ENCODE results near the gene WIPF1. TPM values are rescaled to one million over a fixed set of nuclear protein-coding genes. Genes with fewer than 3 reads are reported as not detected.

Gene WIPF1
- total RNA-seq: 1 to 10 TPM; 3.1 to 8.4 (median 4.9) TPM

GRCh38 chr2:174597345-174598047, at the start of gene WIPF1:
Gene WIPF1, minus strand, starts transcription at chr2:174597804. Its CDS starts 12,231 bp downstream, at chr2:174585573.
- ATAC-seq: no peak
- intact Hi-C loops (cut with DNase I; ENCODE audit: low total_unique reads): no loop called here
- in situ Hi-C loops (cut with MboI; ENCODE audit: low sequenced_read_pairs in 4 of 4): no loop called here
- H3K9me3 ChIP-seq: no peaks in the 10 kb centered on the region
- H3K4me3 ChIP-seq: peak within 1 kb of the TSS; percentile 1 to 23 (median 16)
- no peak for TF ChIP-seq CTCF (IDR thresholded peaks at IDR 0.05 in 4 of 5, conservative IDR thresholded peaks at IDR 0.05 in 1 of 5)
- TF ChIP-seq POLR2A (IDR thresholded peaks at IDR 0.05): peak in 1 of 2 donors; percentile 47
- peaks cover 4 to 5% of the 10 kb centered on the region in 2 donors for H3K4me1 ChIP-seq
- H3K36me3 ChIP-seq: no peaks in the 10 kb centered on the region
- no peak for DNase-seq
- no peaks in the 10 kb centered on the region for H3K27me3 ChIP-seq
- H3K27ac ChIP-seq: peak within 1 kb of the TSS; percentile 24 to 55 (median 40)

- intact Hi-C loops (cut with DNase I; ENCODE audit: low total_unique reads) (no loop called here), in situ Hi-C loops (cut with MboI; ENCODE audit: low sequenced_read_pairs in 4 of 4) (no loop called here)
- TF ChIP-seq POLR2A (IDR thresholded peaks at IDR 0.05) (no peak), CTCF (IDR thresholded peaks at IDR 0.05 in 4 of 5, conservative IDR thresholded peaks at IDR 0.05 in 1 of 5) (no peak)
- Histone ChIP-seq H3K27ac (no peak overlapping the region), H3K27me3 (no peaks in the 10 kb centered on the region), H3K36me3 (no peaks in the 10 kb centered on the region), H3K9me3 (no peaks in the 10 kb centered on the region), H3K4me1 (no peaks in the 10 kb centered on the region), H3K4me3 (no peak overlapping the region)
- ATAC-seq: no peak
- no peak for DNase-seq
These were observed 47.7 kb upstream of the WIPF1 start for GRCh38 chr2:174645296-174645695.

- Histone ChIP-seq H3K27ac (no peak overlapping the region), H3K36me3 (no peaks in the 10 kb centered on the region), H3K4me3 (no peak overlapping the region), H3K4me1 (no peaks in the 10 kb centered on the region), H3K9me3 (no peaks in the 10 kb centered on the region), H3K27me3 (no peaks in the 10 kb centered on the region)
- DNase-seq (no peak), ATAC-seq (no peak)
- intact Hi-C loops (cut with DNase I; ENCODE audit: low total_unique reads) (no loop called here), in situ Hi-C loops (cut with MboI; ENCODE audit: low sequenced_read_pairs in 4 of 4) (no loop called here)
- TF ChIP-seq CTCF (IDR thresholded peaks at IDR 0.05 in 4 of 5, conservative IDR thresholded peaks at IDR 0.05 in 1 of 5): no peak
- no peak for TF ChIP-seq POLR2A (IDR thresholded peaks at IDR 0.05)
These were observed 46.8 kb upstream of the WIPF1 start for GRCh38 chr2:174644406-174644805.

- intact Hi-C loops (cut with DNase I; ENCODE audit: low total_unique reads): no loop called here
- H3K27ac ChIP-seq: no peak overlapping the region
- no peaks in the 10 kb centered on the region for H3K9me3 ChIP-seq
- ATAC-seq: no peak
- no peaks in the 10 kb centered on the region for H3K36me3 ChIP-seq
- H3K4me1 ChIP-seq: no peaks in the 10 kb centered on the region
- TF ChIP-seq CTCF (IDR thresholded peaks at IDR 0.05 in 4 of 5, conservative IDR thresholded peaks at IDR 0.05 in 1 of 5): no peak
- TF ChIP-seq POLR2A (IDR thresholded peaks at IDR 0.05): no peak
- H3K27me3 ChIP-seq: no peaks in the 10 kb centered on the region
- in situ Hi-C loops (cut with MboI; ENCODE audit: low sequenced_read_pairs in 4 of 4): no loop called here
- DNase-seq: no peak
- H3K4me3 ChIP-seq: no peak overlapping the region
These were observed 45.8 kb upstream of the WIPF1 start for GRCh38 chr2:174643356-174643755.

- DNase-seq: no peak
- Histone ChIP-seq H3K27me3 (no peaks in the 10 kb centered on the region), H3K4me3 (no peak overlapping the region), H3K27ac (no peak overlapping the region), H3K36me3 (no peaks in the 10 kb centered on the region), H3K4me1 (no peaks in the 10 kb centered on the region), H3K9me3 (no peaks in the 10 kb centered on the region)
- intact Hi-C loops (cut with DNase I; ENCODE audit: low total_unique reads) (no loop called here), in situ Hi-C loops (cut with MboI; ENCODE audit: low sequenced_read_pairs in 4 of 4) (no loop called here)
- ATAC-seq: no peak
- no peak for TF ChIP-seq CTCF (IDR thresholded peaks at IDR 0.05 in 4 of 5, conservative IDR thresholded peaks at IDR 0.05 in 1 of 5)
- no peak for TF ChIP-seq POLR2A (IDR thresholded peaks at IDR 0.05)
These were observed 43.6 kb upstream of the WIPF1 start for GRCh38 chr2:174641168-174641567.
